Progenitor cell of endocrine pancreas (in vitro differentiated cells): ENCODE data around the gene DLL3. TPM values are rescaled to one million over a fixed set of nuclear protein-coding genes. Genes with fewer than 3 reads are reported as not detected.

ENCODE experiments used
- DNase-seq: peaks from one replicate; pipeline ENCODE4 v3.0.0; 2021; ENCODE audit warnings: low spot score; ENCODE audit not compliant: unreplicated experiment
- H3K27ac Mint-ChIP-seq: 2 replicates; pipeline ENCODE4 v1.8.0; 2021; ENCODE audit warnings: mild to moderate bottlenecking, moderate library complexity, mixed read lengths
- H3K27me3 Mint-ChIP-seq: 2 replicates; pipeline ENCODE4 v1.8.0; 2021; ENCODE audit warnings: mixed read lengths
- H3K36me3 Mint-ChIP-seq: 2 replicates; pipeline ENCODE4 v1.8.0; 2022; ENCODE audit warnings: mixed read lengths; ENCODE audit not compliant: insufficient read depth
- H3K4me1 Mint-ChIP-seq: 2 replicates; pipeline ENCODE4 v1.8.0; 2021; ENCODE audit warnings: low read depth, mixed read lengths
- H3K4me3 Mint-ChIP-seq: 2 replicates; pipeline ENCODE4 v1.8.0; 2021; ENCODE audit warnings: low read depth, mild to moderate bottlenecking, moderate library complexity, mixed read lengths
- H3K9me3 Mint-ChIP-seq: 2 replicates; pipeline ENCODE4 v1.8.0; 2021; ENCODE audit warnings: low read depth, mixed read lengths
- CTCF ChIP-seq: fragments of 200-600 bp; sonication (generic); IDR thresholded peaks from one replicate; pipeline ENCODE4 v1.5.0; 2021; ENCODE audit warnings: antibody characterized with exemption, mild to moderate bottlenecking; ENCODE audit not compliant: unreplicated experiment
- total RNA-seq: library from RNA; stranded (reverse); gene quantifications from 2 replicates; pipeline ENCODE4 v1.2.1, GENCODE V29; 2021

The DLL3 gene
- total RNA-seq, 1 donor from 2014 or later: 1.1 TPM

GRCh38 chr19:39555883-39556282, 57.1 kb downstream of the DLL3 start:
- peaks cover 51% of the 10 kb centered on the region for H3K27me3 Mint-ChIP-seq
- no peaks in the 10 kb centered on the region for H3K36me3 Mint-ChIP-seq
- TF ChIP-seq CTCF: no peak

More at GRCh38 chr19:39555883-39556282, 57.1 kb downstream of the DLL3 start:
- Mint-ChIP-seq H3K4me3 (no peak overlapping the region), H3K9me3 (no peaks in the 10 kb centered on the region), H3K27ac (no peak overlapping the region), H3K4me1 (peaks cover 5% of the 10 kb centered on the region)
- DNase-seq: no peak

Other genes starting within 250 kb of the DLL3 start
- not detected in 2 replicates for gene IFNL2, start 230.6 kb upstream of the DLL3 start, total RNA-seq
- not detected in 2 replicates for gene IFNL1, start 202.5 kb upstream of the DLL3 start, total RNA-seq
- 4.8 and 5.2 TPM in 2 replicates for gene LRFN1, start 178.1 kb upstream of the DLL3 start, total RNA-seq
- gene GMFG, start 162.9 kb upstream of the DLL3 start, total RNA-seq: not detected in 2 replicates
- gene SAMD4B, start 156.5 kb upstream of the DLL3 start, total RNA-seq: 140 and 152 TPM in 2 replicates
- gene PAF1, start 107.8 kb upstream of the DLL3 start, total RNA-seq: 49.4 and 49.5 TPM in 2 replicates
- gene MED29, start 107.6 kb upstream of the DLL3 start, total RNA-seq: 36.3 and 39.0 TPM in 2 replicates
- gene ZFP36, start 92.1 kb upstream of the DLL3 start, total RNA-seq: 10.5 and 10.6 TPM in 2 replicates
- 162 and 170 TPM in 2 replicates for gene PLEKHG2, start 86.3 kb upstream of the DLL3 start, total RNA-seq
- 1,449 and 1,510 TPM in 2 replicates for gene RPS16, start 63.0 kb upstream of the DLL3 start, total RNA-seq
- 170 and 171 TPM in 2 replicates for gene SUPT5H, start 53.4 kb upstream of the DLL3 start, total RNA-seq
- gene TIMM50, start 18.1 kb upstream of the DLL3 start, total RNA-seq: 79.3 TPM in 2 replicates
- 5.1 and 6.5 TPM in 2 replicates for gene SELENOV, start 16.2 kb downstream of the DLL3 start, total RNA-seq
- 1.8 and 2.0 TPM in 2 replicates for gene EID2B, start 33.9 kb downstream of the DLL3 start, total RNA-seq
- 21.0 and 24.1 TPM in 2 replicates for gene EID2, start 41.2 kb downstream of the DLL3 start, total RNA-seq
- not detected in 2 replicates for gene LGALS13, start 103.6 kb downstream of the DLL3 start, total RNA-seq
- gene LGALS16, start 157.0 kb downstream of the DLL3 start, total RNA-seq: not detected in 2 replicates
- not detected in 2 replicates for gene LGALS14, start 205.5 kb downstream of the DLL3 start, total RNA-seq
- not detected in 2 replicates for gene CLC, start 239.1 kb downstream of the DLL3 start, total RNA-seq